Measurements from ENCODE around the gene SPP1.

Gene SPP1

GRCh38 chr4:87981486-87981885, 6.0 kb downstream of the SPP1 start:
- Histone ChIP-seq H3K79me1 (ENCODE audit: low read depth, low read length) (no peaks in the 10 kb centered on the region), H3K9ac (ENCODE audit: low read depth, low read length, poor library complexity) (no peak overlapping the region), H2AFZ (ENCODE audit: low read length) (no peak overlapping the region), H3K9me3 (replicated peaks in 1 of 2; ENCODE audit: control insufficient read depth in 2 of 2, insufficient read depth in 1 of 2, low read depth in 1 of 2, low read length in 2 of 2) (peaks cover 0 to 2% of the 10 kb centered on the region in 2 donors), H2BK120ac (ENCODE audit: low read depth, low read length) (no peak overlapping the region), H2AK5ac (ENCODE audit: low read depth, low read length) (no peak overlapping the region), H4K91ac (ENCODE audit: low read depth, low read length, poor library complexity) (no peak overlapping the region), H3K14ac (ENCODE audit: low read length) (no peak overlapping the region), H3K4me2 (ENCODE audit: insufficient read depth, low read length, poor library complexity, severe bottlenecking) (no peak overlapping the region), H3K18ac (ENCODE audit: low read length) (no peak overlapping the region), H4K8ac (ENCODE audit: low read depth, low read length) (no peak overlapping the region), H3K36me3 (replicated peaks in 1 of 2; ENCODE audit: control insufficient read depth in 2 of 2, insufficient read depth in 2 of 2, low read length in 2 of 2) (no peaks in the 10 kb centered on the region), H2BK15ac (ENCODE audit: low read length) (no peak overlapping the region), H3K4me3 (ENCODE audit: low read length in 2 of 2) (no peak overlapping the region), H3K27ac (replicated peaks; ENCODE audit: low read length) (no peak overlapping the region), H3K4ac (ENCODE audit: low read length) (no peak overlapping the region), H3K4me1 (ENCODE audit: control insufficient read depth in 2 of 2, insufficient read depth in 1 of 2, low read depth in 1 of 2, low read length in 2 of 2) (no peaks in the 10 kb centered on the region), H3K23ac (ENCODE audit: low read depth, low read length, poor library complexity) (no peak overlapping the region), H2BK12ac (ENCODE audit: low read length) (no peak overlapping the region), H2BK5ac (ENCODE audit: low read length) (no peak overlapping the region), H3K27me3 (ENCODE audit: control insufficient read depth in 3 of 3, insufficient read depth in 3 of 3, low read depth in 1 of 3, low read length in 3 of 3) (no peaks in the 10 kb centered on the region)
- no peak for DNase-seq (ENCODE audit: low spot score)
- no CpG with 5 or more reads among the region's 8 CpGs for WGBS, 2 donors (ENCODE audit: extremely low coverage in 2 of 2, insufficient read length in 2 of 2, insufficient replicate concordance in 1 of 2)

GRCh38 chr4:87982036-87982435, 6.5 kb downstream of the SPP1 start:
- Histone ChIP-seq H3K4me1 (ENCODE audit: control insufficient read depth in 2 of 2, insufficient read depth in 1 of 2, low read depth in 1 of 2, low read length in 2 of 2) (no peaks in the 10 kb centered on the region), H3K4ac (ENCODE audit: low read length) (no peak overlapping the region), H2BK12ac (ENCODE audit: low read length) (no peak overlapping the region), H3K9me3 (replicated peaks in 1 of 2; ENCODE audit: control insufficient read depth in 2 of 2, insufficient read depth in 1 of 2, low read depth in 1 of 2, low read length in 2 of 2) (peaks cover 0 to 2% of the 10 kb centered on the region in 2 donors), H2AK5ac (ENCODE audit: low read depth, low read length) (no peak overlapping the region), H3K79me1 (ENCODE audit: low read depth, low read length) (no peaks in the 10 kb centered on the region), H3K27ac (replicated peaks; ENCODE audit: low read length) (no peak overlapping the region), H3K27me3 (ENCODE audit: control insufficient read depth in 3 of 3, insufficient read depth in 3 of 3, low read depth in 1 of 3, low read length in 3 of 3) (no peaks in the 10 kb centered on the region), H2BK5ac (ENCODE audit: low read length) (no peak overlapping the region), H4K8ac (ENCODE audit: low read depth, low read length) (no peak overlapping the region), H3K9ac (ENCODE audit: low read depth, low read length, poor library complexity) (no peak overlapping the region), H2AFZ (ENCODE audit: low read length) (no peak overlapping the region), H2BK15ac (ENCODE audit: low read length) (no peak overlapping the region), H4K91ac (ENCODE audit: low read depth, low read length, poor library complexity) (no peak overlapping the region), H3K4me3 (ENCODE audit: low read length in 2 of 2) (no peak overlapping the region), H3K4me2 (ENCODE audit: insufficient read depth, low read length, poor library complexity, severe bottlenecking) (no peak overlapping the region), H3K14ac (ENCODE audit: low read length) (peak overlapping the region; percentile 38), H3K23ac (ENCODE audit: low read depth, low read length, poor library complexity) (no peak overlapping the region), H3K18ac (ENCODE audit: low read length) (no peak overlapping the region), H3K36me3 (replicated peaks in 1 of 2; ENCODE audit: control insufficient read depth in 2 of 2, insufficient read depth in 2 of 2, low read length in 2 of 2) (no peaks in the 10 kb centered on the region), H2BK120ac (ENCODE audit: low read depth, low read length) (no peak overlapping the region)
- no CpG with 5 or more reads among the region's 1 CpG for WGBS, 2 donors (ENCODE audit: extremely low coverage in 2 of 2, insufficient read length in 2 of 2, insufficient replicate concordance in 1 of 2)
- no peak for DNase-seq (ENCODE audit: low spot score)

GRCh38 chr4:87982446-87983010, 7.0 kb downstream of the SPP1 start:
- H3K14ac ChIP-seq (ENCODE audit: low read length) = peak overlapping the region; percentile 38
- H3K4me1 ChIP-seq (ENCODE audit: control insufficient read depth in 2 of 2, insufficient read depth in 1 of 2, low read depth in 1 of 2, low read length in 2 of 2) = no peaks in the 10 kb centered on the region
- H3K9ac ChIP-seq (ENCODE audit: low read depth, low read length, poor library complexity) = no peak overlapping the region
- peak overlapping the region; percentile 35 for H3K18ac ChIP-seq (ENCODE audit: low read length)
- no peak for DNase-seq (ENCODE audit: low spot score)
- H3K9me3 ChIP-seq (replicated peaks in 1 of 2; ENCODE audit: control insufficient read depth in 2 of 2, insufficient read depth in 1 of 2, low read depth in 1 of 2, low read length in 2 of 2) = peaks cover 0 to 2% of the 10 kb centered on the region in 2 donors
- H2BK15ac ChIP-seq (ENCODE audit: low read length) = no peak overlapping the region
- H3K4me2 ChIP-seq (ENCODE audit: insufficient read depth, low read length, poor library complexity, severe bottlenecking) = no peak overlapping the region
- no CpG with 5 or more reads among the region's 13 CpGs for WGBS, 2 donors (ENCODE audit: extremely low coverage in 2 of 2, insufficient read length in 2 of 2, insufficient replicate concordance in 1 of 2)
- no peak overlapping the region for H2AFZ ChIP-seq (ENCODE audit: low read length)
- no peak overlapping the region for H2AK5ac ChIP-seq (ENCODE audit: low read depth, low read length)
- H4K8ac ChIP-seq (ENCODE audit: low read depth, low read length) = no peak overlapping the region
- H3K27ac ChIP-seq (replicated peaks; ENCODE audit: low read length) = peak overlapping the region; percentile 12
- H3K79me1 ChIP-seq (ENCODE audit: low read depth, low read length) = no peaks in the 10 kb centered on the region
- no peak overlapping the region for H3K4ac ChIP-seq (ENCODE audit: low read length)
- no peaks in the 10 kb centered on the region for H3K36me3 ChIP-seq (replicated peaks in 1 of 2; ENCODE audit: control insufficient read depth in 2 of 2, insufficient read depth in 2 of 2, low read length in 2 of 2)
- H3K4me3 ChIP-seq (ENCODE audit: low read length in 2 of 2) = no peak overlapping the region
- no peaks in the 10 kb centered on the region for H3K27me3 ChIP-seq (ENCODE audit: control insufficient read depth in 3 of 3, insufficient read depth in 3 of 3, low read depth in 1 of 3, low read length in 3 of 3)
- H4K91ac ChIP-seq (ENCODE audit: low read depth, low read length, poor library complexity) = no peak overlapping the region
- H2BK5ac ChIP-seq (ENCODE audit: low read length) = no peak overlapping the region
- H3K23ac ChIP-seq (ENCODE audit: low read depth, low read length, poor library complexity) = no peak overlapping the region
- H2BK120ac ChIP-seq (ENCODE audit: low read depth, low read length) = no peak overlapping the region
- H2BK12ac ChIP-seq (ENCODE audit: low read length) = no peak overlapping the region

GRCh38 chr4:87983996-87984395, 8.5 kb downstream of the SPP1 start:
- Histone ChIP-seq H2BK5ac (ENCODE audit: low read length) (no peak overlapping the region), H2AK5ac (ENCODE audit: low read depth, low read length) (no peak overlapping the region), H3K4ac (ENCODE audit: low read length) (no peak overlapping the region), H3K79me1 (ENCODE audit: low read depth, low read length) (no peaks in the 10 kb centered on the region), H3K27ac (replicated peaks; ENCODE audit: low read length) (no peak overlapping the region), H3K14ac (ENCODE audit: low read length) (no peak overlapping the region), H3K18ac (ENCODE audit: low read length) (no peak overlapping the region), H3K4me2 (ENCODE audit: insufficient read depth, low read length, poor library complexity, severe bottlenecking) (no peak overlapping the region), H4K91ac (ENCODE audit: low read depth, low read length, poor library complexity) (no peak overlapping the region), H3K4me1 (ENCODE audit: control insufficient read depth in 2 of 2, insufficient read depth in 1 of 2, low read depth in 1 of 2, low read length in 2 of 2) (no peaks in the 10 kb centered on the region), H4K8ac (ENCODE audit: low read depth, low read length) (no peak overlapping the region), H3K9ac (ENCODE audit: low read depth, low read length, poor library complexity) (no peak overlapping the region), H3K27me3 (ENCODE audit: control insufficient read depth in 3 of 3, insufficient read depth in 3 of 3, low read depth in 1 of 3, low read length in 3 of 3) (no peaks in the 10 kb centered on the region), H3K23ac (ENCODE audit: low read depth, low read length, poor library complexity) (no peak overlapping the region), H3K9me3 (replicated peaks in 1 of 2; ENCODE audit: control insufficient read depth in 2 of 2, insufficient read depth in 1 of 2, low read depth in 1 of 2, low read length in 2 of 2) (peaks cover 0 to 2% of the 10 kb centered on the region in 2 donors), H2BK120ac (ENCODE audit: low read depth, low read length) (no peak overlapping the region), H3K4me3 (ENCODE audit: low read length in 2 of 2) (no peak overlapping the region), H2BK12ac (ENCODE audit: low read length) (no peak overlapping the region), H2BK15ac (ENCODE audit: low read length) (no peak overlapping the region), H3K36me3 (replicated peaks in 1 of 2; ENCODE audit: control insufficient read depth in 2 of 2, insufficient read depth in 2 of 2, low read length in 2 of 2) (no peaks in the 10 kb centered on the region), H2AFZ (ENCODE audit: low read length) (no peak overlapping the region)
- no CpG with 5 or more reads among the region's 2 CpGs for WGBS, 2 donors (ENCODE audit: extremely low coverage in 2 of 2, insufficient read length in 2 of 2, insufficient replicate concordance in 1 of 2)
- no peak for DNase-seq (ENCODE audit: low spot score)
